H1 (cell line): ENCODE results near the gene MAGEA9B. TPM values are rescaled to one million over a fixed set of nuclear protein-coding genes. Genes with fewer than 3 reads are reported as not detected.
A peak's percentile ranks its signal among the peaks of the same experiment; 100 is the strongest.

ENCODE experiments used
- CTCF ChIA-PET: fragments of 300-600 bp; sonication (Branson Sonifier 250); formaldehyde crosslinking; loops from one replicate; lab custom pipeline; 2021; ENCODE audit not compliant: partially characterized antibody; lab: Charles Lee
- POLR2A ChIA-PET: fragments of 300-600 bp; sonication (Branson Sonifier 250); formaldehyde crosslinking; loops from one replicate; lab custom pipeline; 2021; ENCODE audit warnings: inconsistent platforms; ENCODE audit not compliant: partially characterized antibody; lab: Charles Lee
- DNase-seq, 2 experiments: peaks; one replicate each; pipeline versions ENCODE4 v3.0.0 to v3.0.0-alpha.2; 2010 to 2022; ENCODE audit warnings: low spot score in 2 of 2, low read depth in 1 of 2, mixed read lengths in 1 of 2
- FAIRE-seq: peaks from 2 replicates; lab custom pipeline; 2011; peaks lifted over from hg19 to GRCh38; lab: Jason Lieb, UNC
- H2AFZ ChIP-seq: 2 replicates; pipeline ENCODE4 v1.8.1; 2012; ENCODE audit warnings: low read length, inconsistent platforms
- H2AK5ac ChIP-seq: 2 replicates; pipeline ENCODE4 v1.6.1; 2013; ENCODE audit warnings: low read depth, low read length
- H2BK120ac ChIP-seq: replicated peaks from 2 replicates; pipeline ENCODE3; 2013; ENCODE audit warnings: low read depth, low read length, inconsistent platforms
- H2BK12ac ChIP-seq: 2 replicates; pipeline ENCODE4 v1.6.1; 2013; ENCODE audit warnings: low read depth, low read length
- H2BK15ac ChIP-seq: 2 replicates; pipeline ENCODE4 v1.6.1; 2013; ENCODE audit warnings: low read length
- H2BK20ac ChIP-seq: 2 replicates; pipeline ENCODE4 v1.6.1; 2013; ENCODE audit warnings: low read length
- H2BK5ac ChIP-seq: 2 replicates; pipeline ENCODE4 v1.6.1; 2013; ENCODE audit warnings: low read depth, low read length
- H3K14ac ChIP-seq: 2 replicates; pipeline ENCODE4 v1.6.1; 2013; ENCODE audit warnings: inconsistent platforms; ENCODE audit not compliant: insufficient read length
- H3K18ac ChIP-seq: 2 replicates; pipeline ENCODE4 v1.6.1; 2013; ENCODE audit warnings: low read length; ENCODE audit errors: extremely low read depth
- H3K23ac ChIP-seq: 2 replicates; pipeline ENCODE4 v1.6.1; 2013; ENCODE audit warnings: inconsistent platforms; ENCODE audit not compliant: insufficient read length
- H3K23me2 ChIP-seq: 2 replicates; pipeline ENCODE4 v1.6.1; 2013; ENCODE audit warnings: low read depth, low read length
- H3K27ac ChIP-seq: 2 replicates; pipeline ENCODE4 v1.6.1; 2011; ENCODE audit warnings: low read depth, low read length, inconsistent platforms
- H3K27me3 ChIP-seq, 4 experiments: replicated peaks in 1 of 4; 1 replicate in 1 of 4; 2 replicates in 3 of 4; pipeline versions ENCODE4 v1.6.1 to v1.8.1; 2011 to 2013; ENCODE audit warnings: low read length in 3 of 4, mild to moderate bottlenecking in 3 of 4, inconsistent platforms in 2 of 4, mixed read lengths in 2 of 4, moderate library complexity in 1 of 4; ENCODE audit not compliant: control insufficient read depth in 3 of 4, insufficient read depth in 3 of 4; ENCODE audit errors: extremely low read depth in 1 of 4
- H3K36me3 ChIP-seq, 4 experiments: 2 replicates each; pipeline versions ENCODE4 v1.6.1 to v1.8.1; 2011 to 2013; ENCODE audit warnings: mild to moderate bottlenecking in 4 of 4, low read length in 3 of 4, moderate library complexity in 2 of 4, control low read depth in 1 of 4, inconsistent platforms in 1 of 4; ENCODE audit not compliant: insufficient read depth in 4 of 4, control insufficient read depth in 2 of 4
- H3K4ac ChIP-seq: replicated peaks from 2 replicates; pipeline ENCODE3; 2013; ENCODE audit warnings: low read length, low read depth, mixed read lengths, inconsistent platforms; ENCODE audit not compliant: insufficient read length
- H3K4me1 ChIP-seq, 4 experiments: replicated peaks in 1 of 4; 1 replicate in 1 of 4; 2 replicates in 3 of 4; pipeline versions ENCODE4 v1.6.1 to v1.8.1; 2011 to 2013; ENCODE audit warnings: low read length in 3 of 4, inconsistent platforms in 2 of 4, mixed read lengths in 1 of 4; ENCODE audit not compliant: insufficient read depth in 4 of 4, control insufficient read depth in 3 of 4
- H3K4me2 ChIP-seq, 2 experiments: 2 replicates each; pipeline versions ENCODE4 v1.6.1 to v1.8.1; 2011 to 2013; ENCODE audit warnings: low read depth in 2 of 2, low read length in 2 of 2, control low read depth in 1 of 2, inconsistent platforms in 1 of 2, mild to moderate bottlenecking in 1 of 2; ENCODE audit not compliant: insufficient read depth in 1 of 2
- H3K4me3 ChIP-seq, 4 experiments: fragments of 200-600, 300-600 bp in 1 of 4; sonication (generic), shearing (Covaris generic), sonication (Bioruptor Twin) in 1 of 4; 2 replicates each; pipeline versions ENCODE4 v1.5.1 to v1.8.1; 2011 to 2016; ENCODE audit warnings: low read length in 4 of 4, low read depth in 3 of 4, control low read depth in 2 of 4, inconsistent platforms in 2 of 4, mild to moderate bottlenecking in 2 of 4, mixed read lengths in 1 of 4, moderate library complexity in 1 of 4; ENCODE audit not compliant: insufficient read depth in 2 of 4; ENCODE audit errors: extremely low read depth in 1 of 4
- H3K56ac ChIP-seq: replicated peaks from 2 replicates; pipeline ENCODE3; 2013; ENCODE audit warnings: low read depth, mild to moderate bottlenecking, mixed read lengths, low read length, inconsistent platforms; ENCODE audit not compliant: insufficient read length
- H3K79me1 ChIP-seq: 2 replicates; pipeline ENCODE4 v1.6.1; 2013; ENCODE audit warnings: low read depth, low read length, control low read depth
- H3K79me2 ChIP-seq, 2 experiments: 2 replicates each; pipeline versions ENCODE4 v1.6.1 to v1.8.1; 2012 to 2013; ENCODE audit warnings: low read length in 2 of 2, mild to moderate bottlenecking in 2 of 2, inconsistent platforms in 1 of 2; ENCODE audit not compliant: insufficient read depth in 2 of 2, control insufficient read depth in 1 of 2
- H3K9ac ChIP-seq, 4 experiments: replicated peaks in 1 of 4; 1 replicate in 1 of 4; 2 replicates in 3 of 4; pipeline versions ENCODE4 v1.6.1 to v1.8.1; 2011 to 2013; ENCODE audit warnings: low read depth in 3 of 4, low read length in 3 of 4, control low read depth in 2 of 4, mild to moderate bottlenecking in 2 of 4, moderate library complexity in 2 of 4, inconsistent platforms in 1 of 4; ENCODE audit errors: extremely low read depth in 1 of 4
- H3K9me3 ChIP-seq, 2 experiments: 2 replicates each; pipeline versions ENCODE4 v1.6.1 to v1.8.1; 2012 to 2013; ENCODE audit warnings: mild to moderate bottlenecking in 2 of 2, moderate library complexity in 2 of 2, control low read depth in 1 of 2, inconsistent platforms in 1 of 2, low read depth in 1 of 2, low read length in 1 of 2, mixed read lengths in 1 of 2; ENCODE audit not compliant: insufficient read depth in 2 of 2
- H4K20me1 ChIP-seq, 2 experiments: replicated peaks in 1 of 2; 2 replicates each; pipeline versions ENCODE3 to v1.8.1; 2011 to 2013; ENCODE audit warnings: inconsistent platforms in 2 of 2, low read length in 2 of 2, mild to moderate bottlenecking in 1 of 2; ENCODE audit not compliant: insufficient read depth in 2 of 2, control insufficient read depth in 1 of 2
- H4K5ac ChIP-seq: 2 replicates; pipeline ENCODE4 v1.6.1; 2013; ENCODE audit warnings: low read length, low read depth, mixed read lengths, inconsistent platforms; ENCODE audit not compliant: insufficient read length
- H4K8ac ChIP-seq: 2 replicates; pipeline ENCODE4 v1.8.0; 2013; ENCODE audit warnings: mild to moderate bottlenecking, moderate library complexity, low read length, inconsistent platforms; ENCODE audit not compliant: insufficient read depth; ENCODE audit errors: extremely low read depth
- H4K91ac ChIP-seq: replicated peaks from 2 replicates; pipeline ENCODE3; 2013; ENCODE audit warnings: low read length, mixed read lengths, inconsistent platforms; ENCODE audit not compliant: insufficient read length
- FOSL1 ChIP-seq: IDR thresholded peaks from 2 replicates; pipeline ENCODE4 v1.6.1; 2011; ENCODE audit warnings: mild to moderate bottlenecking, low read depth, low read length, moderate library complexity; ENCODE audit not compliant: insufficient read depth
- KDM4A ChIP-seq: IDR thresholded peaks from one replicate; pipeline ENCODE4 v1.7.1; 2012; ENCODE audit warnings: low read depth, mild to moderate bottlenecking, moderate library complexity, low read length, inconsistent platforms; ENCODE audit not compliant: severe bottlenecking
- MAFK ChIP-seq: IDR thresholded peaks from 2 replicates; pipeline ENCODE4 v1.6.1; 2012; ENCODE audit warnings: low read depth, mild to moderate bottlenecking, improper control_type of control experiment, low read length
- PHF8 ChIP-seq: fragments of 200-600 bp; sonication (generic); conservative IDR thresholded peaks from 2 replicates; pipeline ENCODE4 v1.7.1; 2012; ENCODE audit warnings: low read depth, mild to moderate bottlenecking, inconsistent platforms, low read length, moderate library complexity
- POLR2AphosphoS5 ChIP-seq: IDR thresholded peaks from 2 replicates; pipeline ENCODE4 v1.6.1; 2011; ENCODE audit warnings: low read depth, low read length
- SIN3A ChIP-seq, 2 experiments: IDR thresholded peaks in 1 of 2; conservative IDR thresholded peaks in 1 of 2; 2 replicates each; pipeline ENCODE4 v1.6.1; 2011 to 2012; ENCODE audit warnings: low read length in 2 of 2, improper control_type of control experiment in 1 of 2, low read depth in 1 of 2, mild to moderate bottlenecking in 1 of 2
- SIX5 ChIP-seq: IDR thresholded peaks from 2 replicates; pipeline ENCODE4 v1.6.1; 2011; ENCODE audit warnings: mild to moderate bottlenecking, low read depth, low read length
- TAF7 ChIP-seq: optimal IDR thresholded peaks from 2 replicates; pipeline ENCODE3; 2011; ENCODE audit warnings: low read depth, mild to moderate bottlenecking, inconsistent platforms, low read length, moderate library complexity, borderline replicate concordance
- TBP ChIP-seq: IDR thresholded peaks from 2 replicates; pipeline ENCODE4 v1.6.1; 2011; ENCODE audit warnings: low read depth, low read length, improper control_type of control experiment
- YY1 ChIP-seq: IDR thresholded peaks from 2 replicates; pipeline ENCODE4 v1.6.1; 2011; ENCODE audit warnings: low read depth, mild to moderate bottlenecking, low read length
- WGBS, 2 experiments: shearing (Covaris generic) in 1 of 2; methylation state at CpG; one replicate each; pipeline versions ENCODE4 v1.1.6 to v1.1.7; 2013 to 2015; ENCODE audit warnings: low lambda C conversion rate in 2 of 2, mixed read lengths in 2 of 2, inconsistent platforms in 1 of 2, low coverage in 1 of 2, missing lambda C conversion rate in 1 of 2; ENCODE audit not compliant: insufficient replicate concordance in 2 of 2, insufficient coverage in 1 of 2, insufficient read length in 1 of 2; ENCODE audit errors: extremely low coverage in 1 of 2, missing lambda C conversion rate in 1 of 2; 5-methylcytosine and 5-hydroxymethylcytosine counted together
- polyA plus RNA-seq, 7 experiments: library from polyadenylated mRNA; depleted of rRNA in 3 of 7; stranded (reverse) in 5 of 7; unstranded in 2 of 7; fragments of >200 nt in 5 of 7; fragments of 200-250 nt in 2 of 7; gene quantifications; 1 replicate in 5 of 7; 2 replicates in 1 of 7; 4 replicates in 1 of 7; pipeline versions ENCODE4 v1.2.1 to v1.2.3, GENCODE V29; 2011 to 2013; ENCODE audit warnings: missing spikeins in 2 of 7, mixed read lengths in 2 of 7
- total RNA-seq: library from RNA; stranded (reverse); fragmentation: NEBNext Ultra II Directional; extraction: Animal tissue kit (Norgen Biotek cat#: 25700); gene quantifications from 2 replicates; pipeline ENCODE4 v1.2.1, GENCODE V29; 2021
- TF ChIP-seq, protein P1 (sequence below): IDR thresholded peaks from 2 replicates; pipeline ENCODE4 v1.6.1; 2012; ENCODE audit warnings: inconsistent platforms
- TF ChIP-seq, protein P2 (sequence below): IDR thresholded peaks from 2 replicates; pipeline ENCODE4 v1.6.1; 2011; ENCODE audit warnings: low read depth, mild to moderate bottlenecking, low read length; ENCODE audit not compliant: insufficient read depth
- TF ChIP-seq, protein P3 (sequence below): IDR thresholded peaks from 2 replicates; pipeline ENCODE4 v1.6.1; 2012; ENCODE audit warnings: inconsistent platforms

Gene MAGEA9B
- total and polyA plus RNA-seq, 2 of the 8 experiments (the other 6 are each of a cell fraction or from before 2014, with no cell fraction given), result 0.06 TPM; not detected in 1

DNA sequence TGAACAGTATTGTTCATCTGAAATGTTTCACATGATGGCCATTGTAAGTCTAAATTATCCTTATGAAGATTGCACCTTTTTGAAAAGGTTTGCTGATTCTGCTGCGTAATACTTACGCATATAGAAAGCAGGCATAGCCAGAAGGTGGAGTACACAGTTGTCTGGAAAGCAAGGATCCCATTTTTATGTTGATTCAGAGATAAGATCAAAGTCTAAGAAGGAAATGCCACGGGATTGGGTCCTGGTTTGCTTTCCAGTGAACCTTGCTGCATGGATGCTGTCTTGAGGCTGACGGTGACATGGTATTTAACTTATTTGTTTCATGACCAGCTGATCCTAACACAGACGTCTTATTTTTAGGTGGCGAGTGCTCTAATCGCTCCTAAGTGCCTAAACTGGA, 15.5 kb downstream of the MAGEA9B start:
- POLR2A ChIA-PET, result no interaction called here
- peak; percentile 57 for FAIRE-seq
- TF ChIP-seq TBP (no peak), SIX5 (no peak), SIN3A (conservative IDR thresholded peaks at IDR 0.05 in 1 of 2, IDR thresholded peaks at IDR 0.05 in 1 of 2; ENCODE audit: low read depth in 1 of 2, low read length in 2 of 2) (no peak), POLR2AphosphoS5 (no peak), KDM4A (no peak), MAFK (no peak), FOSL1 (no peak), TAF7 (no peak), PHF8 (no peak), YY1 (no peak)
- TF ChIP-seq, protein P1, sequence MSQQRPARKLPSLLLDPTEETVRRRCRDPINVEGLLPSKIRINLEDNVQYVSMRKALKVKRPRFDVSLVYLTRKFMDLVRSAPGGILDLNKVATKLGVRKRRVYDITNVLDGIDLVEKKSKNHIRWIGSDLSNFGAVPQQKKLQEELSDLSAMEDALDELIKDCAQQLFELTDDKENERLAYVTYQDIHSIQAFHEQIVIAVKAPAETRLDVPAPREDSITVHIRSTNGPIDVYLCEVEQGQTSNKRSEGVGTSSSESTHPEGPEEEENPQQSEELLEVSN, result no peak
- TF ChIP-seq, protein P2, sequence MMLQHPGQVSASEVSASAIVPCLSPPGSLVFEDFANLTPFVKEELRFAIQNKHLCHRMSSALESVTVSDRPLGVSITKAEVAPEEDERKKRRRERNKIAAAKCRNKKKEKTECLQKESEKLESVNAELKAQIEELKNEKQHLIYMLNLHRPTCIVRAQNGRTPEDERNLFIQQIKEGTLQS, result no peak
- TF ChIP-seq, protein P3, sequence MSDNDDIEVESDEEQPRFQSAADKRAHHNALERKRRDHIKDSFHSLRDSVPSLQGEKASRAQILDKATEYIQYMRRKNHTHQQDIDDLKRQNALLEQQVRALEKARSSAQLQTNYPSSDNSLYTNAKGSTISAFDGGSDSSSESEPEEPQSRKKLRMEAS, result no peak

More for the DNA sequence above, 15.5 kb downstream of the MAGEA9B start:
- no peaks in the 10 kb centered on the region for H3K79me2 ChIP-seq
- no peak overlapping the region for H3K27ac ChIP-seq
- no peak overlapping the region for H2BK12ac ChIP-seq
- H2AK5ac ChIP-seq, result no peak overlapping the region
- H3K27me3 ChIP-seq, result no peaks in the 10 kb centered on the region
- no peak overlapping the region for H2AFZ ChIP-seq
- no peak overlapping the region for H4K8ac ChIP-seq
- no peak overlapping the region for H3K18ac ChIP-seq
- no peaks in the 10 kb centered on the region for H3K4me1 ChIP-seq
- no peak overlapping the region for H3K4me3 ChIP-seq
- no peak overlapping the region for H3K14ac ChIP-seq
- H4K91ac ChIP-seq, result no peak overlapping the region
- H2BK120ac ChIP-seq, result no peak overlapping the region
- 89% methylated on average over 7 of the region's 7 CpGs; no CpG with 5 or more reads in 1 of the 2 experiments for whole genome bisulfite sequencing, 2 experiments
- H3K23ac ChIP-seq, result no peak overlapping the region
- H3K79me1 ChIP-seq, result no peaks in the 10 kb centered on the region
- H4K20me1 ChIP-seq, result no peaks in the 10 kb centered on the region
- no peaks in the 10 kb centered on the region for H3K36me3 ChIP-seq
- no peak overlapping the region for H3K4ac ChIP-seq
- no peak overlapping the region for H2BK20ac ChIP-seq
- H3K4me2 ChIP-seq, result no peak overlapping the region
- no peak overlapping the region for H3K9ac ChIP-seq
- H3K56ac ChIP-seq, result no peak overlapping the region
- no peak overlapping the region for H2BK5ac ChIP-seq
- no peak overlapping the region for H4K5ac ChIP-seq
- no peak overlapping the region for H2BK15ac ChIP-seq
- no peaks in the 10 kb centered on the region for H3K9me3 ChIP-seq
- DNase-seq, result no peak
- CTCF ChIA-PET, result no interaction called here
- H3K23me2 ChIP-seq, result no peaks in the 10 kb centered on the region
